HG03025 (cell line): ENCODE data around the gene TRIM26.
"Not testable (repeated sequence)": the region's sequence is repeated elsewhere in the genome, so short reads cannot be mapped to it uniquely, and the experiment has no call there.

ENCODE experiments used
- ATAC-seq: cut with Tn5 transposase; IDR thresholded peaks from one replicate; pipeline ENCODE4 v1.9.1; 2021; ENCODE audit warnings: mild to moderate bottlenecking, moderate library complexity; ENCODE audit not compliant: unreplicated experiment, low FRiP score

TRIM26 gene

GRCh38 chr6:30171677-30172471, 41.3 kb downstream of the TRIM26 start:
- no peak for ATAC-seq

- no peak for ATAC-seq
Measured at GRCh38 chr6:30169658-30170614, 43.3 kb downstream of the TRIM26 start.

DNA sequence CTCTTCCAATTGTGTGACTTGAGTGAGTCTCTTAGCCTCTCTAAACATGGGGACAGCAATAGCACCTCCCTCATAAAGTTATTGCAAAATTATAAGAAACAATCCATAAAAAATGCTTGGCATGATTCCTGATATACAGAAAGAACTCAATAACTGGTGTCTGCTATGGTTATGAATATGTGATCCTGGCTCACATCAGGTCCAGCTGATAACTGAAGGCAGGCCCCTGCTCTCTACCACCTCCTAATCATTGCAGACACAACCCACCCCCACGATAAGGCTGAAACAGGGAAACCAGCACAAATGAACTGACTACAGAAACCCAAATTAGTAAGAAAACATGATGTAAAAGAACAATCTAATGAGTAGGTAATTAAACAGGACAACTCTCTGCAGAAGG, 44.5 kb downstream of the TRIM26 start:
- no peak for ATAC-seq

- ATAC-seq: no peak
Measured at GRCh38 chr6:30167101-30167500, 46.1 kb downstream of the TRIM26 start.

GRCh38 chr6:30165238-30165637, 48.0 kb downstream of the TRIM26 start:
- not testable (repeated sequence) for ATAC-seq

- no peak for ATAC-seq
Measured at GRCh38 chr6:30164714-30165113, 48.5 kb downstream of the TRIM26 start.

DNA sequence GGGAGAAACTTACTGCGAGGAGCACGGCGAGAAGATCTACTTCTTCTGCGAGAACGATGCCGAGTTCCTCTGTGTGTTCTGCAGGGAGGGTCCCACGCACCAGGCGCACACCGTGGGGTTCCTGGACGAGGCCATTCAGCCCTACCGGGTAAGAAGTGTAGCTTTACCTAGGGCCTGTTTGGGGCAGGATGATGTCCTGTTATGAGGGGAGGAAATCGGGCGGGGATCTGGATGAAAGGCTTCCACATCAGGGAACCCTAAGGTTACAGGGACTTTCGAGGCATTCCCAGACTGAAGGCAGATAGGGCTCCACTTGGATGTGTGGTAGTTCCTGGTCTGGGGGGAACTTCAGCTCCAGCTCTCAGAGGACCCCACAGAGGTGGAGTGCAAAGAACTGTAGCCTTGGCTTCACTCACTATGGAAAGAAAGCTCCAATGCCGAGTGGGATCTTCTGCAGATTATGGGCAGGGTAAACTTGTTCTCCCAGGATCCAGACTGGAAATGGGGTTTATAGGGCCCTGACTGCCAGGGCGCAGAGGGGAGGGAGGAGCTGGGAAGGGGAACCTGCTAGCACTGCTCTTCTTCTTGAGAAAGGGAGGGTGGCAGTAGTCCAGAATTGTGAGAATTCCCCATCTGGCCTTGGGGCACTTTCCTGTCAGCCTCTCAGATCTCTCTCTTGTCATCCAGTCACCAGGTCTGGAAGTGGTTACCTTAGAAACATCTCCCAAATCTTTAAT, 49.1 kb downstream of the TRIM26 start:
- ATAC-seq: no peak

- ATAC-seq: no peak
Measured at GRCh38 chr6:30163090-30163917, 49.9 kb downstream of the TRIM26 start, which contains the start of gene TRIM15. TRIM15 (plus strand) TSS chr6:30163546; CDS start chr6:30163685, 139 bp downstream.

DNA sequence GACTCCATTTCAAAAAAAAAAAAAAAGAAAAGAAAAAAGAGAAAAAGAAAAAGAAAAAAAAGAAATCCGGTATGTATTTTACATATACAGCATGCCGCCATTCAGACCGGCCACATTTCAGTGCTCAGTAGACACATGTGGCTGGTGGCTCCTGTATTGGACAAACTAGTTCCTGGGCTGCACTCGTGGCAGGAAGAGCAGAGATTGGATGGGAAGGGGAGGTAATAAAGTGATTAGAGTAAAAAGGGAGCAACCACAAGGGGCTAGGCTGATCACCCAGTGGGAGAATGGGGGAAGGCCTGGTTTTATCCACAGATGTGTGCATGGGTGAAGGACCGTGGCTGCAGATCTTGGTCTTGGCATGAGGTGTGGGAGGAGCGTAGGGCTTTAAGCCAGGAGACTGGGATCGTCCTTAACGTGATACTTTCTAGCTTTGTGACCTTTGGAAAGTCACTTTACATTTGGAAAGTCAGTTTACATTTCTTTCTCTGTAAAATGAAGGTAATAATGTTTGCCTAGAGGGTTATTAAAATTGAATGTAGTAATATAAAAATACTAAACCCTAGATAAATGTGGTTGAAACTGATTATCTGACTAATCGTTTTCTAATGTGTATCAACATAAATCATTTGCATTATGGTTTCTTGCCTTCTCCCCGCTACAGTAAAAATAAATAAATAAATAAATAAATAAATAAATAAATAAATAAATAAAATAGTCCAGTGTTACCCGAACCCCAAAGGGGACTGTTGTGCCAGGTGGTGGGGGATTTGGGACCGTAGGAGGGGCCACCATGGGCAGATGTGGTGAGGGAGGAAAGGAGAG, 50.7 kb downstream of the TRIM26 start:
- ATAC-seq: no peak

DNA sequence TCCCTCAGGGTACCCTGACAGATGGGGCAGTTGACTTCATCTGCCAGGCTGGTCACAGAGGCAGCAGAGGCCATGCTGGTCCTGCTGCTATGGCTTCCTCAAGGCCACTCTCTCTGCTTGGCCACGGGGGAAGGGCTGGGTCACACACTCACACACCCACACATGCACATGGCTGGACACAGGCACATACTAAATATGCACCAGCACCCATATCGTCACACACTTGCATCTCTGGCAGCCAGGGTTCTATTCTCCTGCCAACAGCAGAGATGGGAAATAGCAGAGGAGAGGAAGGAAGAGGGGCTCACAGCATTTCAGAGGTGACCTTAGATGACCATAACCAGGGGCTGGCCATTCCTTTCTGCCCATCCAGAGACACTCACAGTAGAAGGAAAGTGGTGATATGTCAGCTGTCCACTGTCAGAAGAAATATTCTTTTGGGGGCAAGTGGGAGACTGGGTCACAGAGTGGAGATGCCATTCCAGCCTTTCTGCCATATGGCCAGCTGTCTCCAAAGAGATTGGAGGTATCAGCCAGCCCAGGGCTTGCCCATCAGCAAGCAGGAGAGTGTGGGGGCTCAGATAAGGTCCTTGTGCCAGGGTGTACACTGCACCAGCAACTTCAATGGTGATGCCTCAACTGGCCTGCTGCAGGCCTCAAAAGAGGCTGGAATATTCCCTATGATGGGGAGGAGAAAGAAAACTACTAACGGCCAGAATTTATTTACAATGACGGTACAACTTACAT, 52.2 kb downstream of the TRIM26 start, which contains the start of gene TRIM10:
TSS of gene TRIM10 (minus strand) at position 427 of the 747 bp plus-strand sequence. CDS start at position 74, 353 bp downstream.
- no peak for ATAC-seq

DNA sequence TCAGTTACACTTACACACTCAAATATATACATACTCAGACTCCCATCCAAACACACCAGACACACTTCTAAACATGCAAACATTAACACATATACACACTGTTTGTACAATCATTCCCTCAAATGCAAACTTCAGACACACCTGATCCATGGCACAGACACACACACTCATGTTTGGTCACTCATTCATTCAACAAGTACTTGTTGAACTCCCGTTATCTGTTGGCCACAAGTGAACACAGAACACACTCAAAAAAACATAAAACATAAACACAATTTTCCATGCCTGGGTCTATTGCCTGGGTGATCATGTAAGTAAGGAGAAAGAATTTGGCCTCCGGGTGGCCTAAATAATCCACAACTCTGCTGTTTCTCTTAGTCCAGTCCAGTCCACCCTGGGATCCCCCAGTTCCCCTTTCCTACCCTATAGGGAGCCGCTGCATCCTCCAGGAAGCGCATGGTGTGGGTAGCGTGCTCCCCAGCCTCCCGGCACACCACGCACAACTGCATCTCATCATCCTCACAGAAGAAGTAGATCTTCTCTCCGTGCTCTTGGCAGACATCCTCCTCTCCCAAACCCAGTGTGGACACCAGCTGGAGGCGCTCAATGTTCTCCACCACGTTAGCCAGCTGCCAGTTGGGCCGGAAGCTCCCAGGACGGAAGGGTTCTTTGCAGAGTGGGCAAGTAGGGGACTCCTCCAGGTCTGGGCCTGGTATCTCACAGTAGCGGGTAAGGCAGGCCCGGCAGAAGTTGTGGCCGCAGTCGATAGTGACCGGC, 53.0 kb downstream of the TRIM26 start:
- no peak for ATAC-seq

GRCh38 chr6:30158475-30159040, 54.6 kb downstream of the TRIM26 start:
- ATAC-seq: no peak

DNA sequence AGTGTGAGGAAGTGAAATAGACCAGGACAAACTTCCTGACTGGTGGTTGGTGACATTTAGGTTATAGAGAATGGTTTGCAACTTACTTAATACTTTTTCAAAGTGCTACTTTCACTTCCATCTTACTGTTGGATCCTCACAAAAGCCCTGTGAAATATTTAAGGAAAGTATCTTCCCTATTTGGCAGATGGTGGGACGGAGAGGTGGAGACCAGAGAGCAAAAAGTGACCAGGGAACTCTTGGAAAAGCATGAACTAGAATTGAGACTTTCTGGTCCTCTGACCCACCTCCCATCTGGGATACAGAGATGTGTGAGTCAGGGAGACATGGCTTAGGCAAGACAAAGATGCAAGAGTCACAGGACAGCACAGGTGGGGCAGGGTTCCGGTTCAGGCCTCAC, 55.2 kb downstream of the TRIM26 start:
- no peak for ATAC-seq

- ATAC-seq: no peak
Measured at GRCh38 chr6:30157581-30157980, 55.6 kb downstream of the TRIM26 start.

- no peak for ATAC-seq
Measured at GRCh38 chr6:30156774-30157173, 56.4 kb downstream of the TRIM26 start.

GRCh38 chr6:30156262-30156599, 57.0 kb downstream of the TRIM26 start:
- ATAC-seq: no peak
